ENCODE results near the gene GCK.
"Not testable (repeated sequence)": the region's sequence is repeated elsewhere in the genome, so short reads cannot be mapped to it uniquely, and the experiment has no call there.

Gene GCK

DNA sequence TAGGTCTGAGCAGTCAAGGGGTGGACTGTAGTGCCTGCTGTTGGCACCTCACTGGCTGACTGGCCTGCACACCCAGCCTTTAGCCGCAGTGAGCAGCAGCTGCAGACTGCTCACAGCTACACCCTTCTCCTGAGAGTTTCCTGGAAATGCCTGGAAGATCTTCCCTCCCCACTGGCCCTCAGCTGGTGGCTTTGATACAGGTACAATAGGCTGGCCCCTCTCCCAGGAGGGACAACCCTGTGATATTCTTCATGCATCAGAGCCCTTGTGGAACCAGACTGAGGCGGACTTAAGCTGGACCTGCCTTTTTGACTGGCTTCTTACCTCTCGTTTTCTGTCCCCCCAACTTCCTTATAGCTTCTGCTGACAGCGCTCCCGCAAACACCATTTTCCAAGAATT, 6.4 kb downstream of the GCK start:
- DNase-seq (ENCODE audit: low spot score) (no peak), FAIRE-seq (no peak)

DNA sequence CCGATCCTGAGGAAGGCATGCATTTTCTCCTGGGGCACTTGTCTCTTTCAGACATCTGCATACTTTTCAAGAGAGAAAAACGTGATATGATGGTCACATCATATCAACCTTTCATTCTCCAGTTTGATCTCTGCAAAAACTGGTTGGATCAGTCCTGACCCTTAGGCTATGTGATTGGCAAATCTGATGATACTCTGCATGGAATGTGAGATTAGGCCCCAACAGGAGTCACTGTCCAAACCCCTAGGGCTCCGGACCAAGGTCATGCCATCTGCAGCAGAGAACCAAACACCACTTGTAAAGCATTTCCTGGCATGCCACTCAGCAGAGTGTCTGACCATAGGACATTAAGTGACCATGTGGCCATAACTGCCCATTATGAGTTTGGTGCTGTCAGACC, 8.6 kb downstream of the GCK start:
- no peak for DNase-seq (ENCODE audit: low spot score)
- no peak for FAIRE-seq

DNA sequence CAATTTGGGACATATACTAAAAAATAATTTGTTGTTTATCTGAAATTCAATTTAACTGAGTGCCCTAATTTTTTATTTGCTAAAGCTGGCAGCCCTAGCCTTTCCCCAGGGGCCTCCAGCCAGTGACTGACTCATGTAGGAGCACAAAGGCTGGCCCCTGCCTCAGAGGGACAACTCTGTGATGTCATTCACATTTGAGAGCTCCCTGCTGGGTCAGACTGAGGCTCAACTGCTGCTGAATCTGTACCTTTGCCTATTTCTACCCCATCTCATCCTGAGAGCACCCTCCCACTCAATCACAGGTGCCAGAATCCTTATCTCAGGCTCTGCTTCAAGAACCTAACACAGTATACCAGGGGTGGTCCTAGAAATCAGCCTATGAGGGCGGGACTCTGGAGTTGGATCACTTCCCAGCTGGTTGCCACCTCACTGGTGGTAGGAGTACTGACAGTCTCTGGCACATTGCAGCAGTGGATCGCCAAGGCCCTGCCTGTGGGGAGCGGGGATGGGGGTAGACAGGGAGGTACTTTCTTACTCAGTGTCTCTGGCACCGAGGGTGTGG, 11.6 kb downstream of the GCK start:
- peak; percentile 55 for FAIRE-seq

DNA sequence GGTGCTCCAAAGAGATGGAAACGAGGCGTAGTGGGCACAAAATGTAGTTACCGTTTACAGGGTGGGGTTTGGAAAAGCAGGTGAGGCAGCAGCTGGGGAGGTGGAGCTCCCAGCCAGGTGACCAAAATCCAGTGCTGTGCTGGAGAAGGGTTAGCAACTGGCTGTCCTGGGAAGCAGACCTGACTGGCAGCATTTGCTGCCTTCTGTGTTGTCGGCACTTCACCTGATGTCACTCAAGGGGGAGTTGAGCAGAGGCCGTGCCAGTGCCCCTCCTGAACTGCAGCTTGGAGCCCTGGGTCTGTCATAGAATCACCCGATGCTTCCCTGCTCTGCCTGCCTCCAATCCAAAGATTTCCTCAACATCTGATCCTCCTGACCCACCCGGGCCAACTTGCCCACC, 12.8 kb downstream of the GCK start:
- DNase-seq (ENCODE audit: low spot score) (no peak), FAIRE-seq (no peak)

More for the DNA sequence above, 11.6 kb downstream of the GCK start:
- DNase-seq (ENCODE audit: low spot score), result peak; percentile 74

DNA sequence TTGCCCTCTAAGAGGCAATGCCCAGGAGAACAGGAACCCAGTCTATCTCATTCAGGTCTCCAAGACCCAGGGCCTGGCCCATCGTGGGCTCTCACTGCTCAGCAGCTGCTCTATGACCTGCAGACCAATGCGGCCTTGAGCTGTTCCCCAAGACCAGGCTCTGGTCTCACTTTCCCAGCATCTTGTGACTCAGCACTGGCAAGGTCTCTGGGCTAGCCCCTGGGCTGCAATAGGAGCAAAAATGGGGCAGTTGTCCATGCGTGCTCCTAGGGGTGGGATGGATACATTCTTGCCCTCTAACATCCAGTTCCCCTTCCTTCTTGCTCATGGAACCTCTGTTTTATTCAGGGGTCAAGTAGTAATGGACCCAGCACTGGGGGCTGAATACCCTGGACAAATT, 13.5 kb downstream of the GCK start:
- FAIRE-seq, result no peak
- no peak for DNase-seq (ENCODE audit: low spot score)

DNA sequence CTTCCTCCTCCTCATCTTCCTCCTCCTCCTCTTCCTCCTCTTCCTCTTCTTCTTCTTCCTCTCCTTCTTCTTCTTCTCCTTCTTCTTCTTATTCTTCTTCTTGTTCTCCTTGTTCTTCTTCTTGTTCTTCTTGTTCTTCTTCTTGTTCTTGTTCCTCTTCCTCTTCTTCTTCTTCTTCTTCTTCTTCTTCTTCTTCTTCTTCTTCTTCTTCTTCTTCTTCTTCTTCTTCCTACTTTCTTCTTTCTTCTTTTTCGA, 14.6 kb downstream of the GCK start:
- DNase-seq (ENCODE audit: low spot score); FAIRE-seq: not testable (repeated sequence)

DNA sequence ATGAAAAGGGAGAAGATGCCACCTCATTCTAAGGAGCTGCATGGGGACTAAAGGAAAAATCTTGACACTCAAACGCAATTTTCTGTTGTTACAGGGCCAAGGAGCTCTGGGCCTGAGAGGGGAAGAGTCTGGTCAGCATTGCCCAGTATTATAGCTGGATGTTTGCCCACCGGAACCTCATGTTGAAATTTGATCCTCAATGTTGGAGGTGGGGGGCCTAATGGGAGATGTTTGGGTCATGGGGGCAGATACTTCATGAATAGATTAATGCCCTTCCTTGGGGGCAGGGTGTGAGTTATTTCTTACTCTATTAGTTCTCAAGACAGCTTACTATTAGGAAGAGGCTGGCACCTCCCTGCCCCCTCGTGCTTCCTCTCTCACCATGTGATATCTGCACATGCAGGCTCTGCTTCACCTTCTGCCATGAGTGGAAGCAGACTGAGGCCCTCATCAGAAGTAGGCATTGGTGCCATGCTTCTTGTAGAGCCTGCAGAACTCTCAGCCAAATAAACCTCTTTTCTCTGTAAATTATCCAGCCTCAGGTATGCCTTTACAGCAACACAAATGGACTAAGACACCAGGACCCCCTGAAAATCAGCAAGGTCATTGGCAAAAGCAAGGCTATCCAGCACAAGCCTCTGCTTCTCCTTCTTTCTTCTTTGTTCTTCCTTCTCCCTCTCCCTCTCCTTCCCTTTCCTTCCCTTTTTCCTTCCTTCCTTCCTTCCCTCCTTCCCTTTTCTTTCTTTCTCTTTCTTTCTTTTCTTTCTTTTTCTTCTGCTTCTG, 15.1 kb downstream of the GCK start:
- DNase-seq (ENCODE audit: low spot score) (no peak), FAIRE-seq (no peak)

DNA sequence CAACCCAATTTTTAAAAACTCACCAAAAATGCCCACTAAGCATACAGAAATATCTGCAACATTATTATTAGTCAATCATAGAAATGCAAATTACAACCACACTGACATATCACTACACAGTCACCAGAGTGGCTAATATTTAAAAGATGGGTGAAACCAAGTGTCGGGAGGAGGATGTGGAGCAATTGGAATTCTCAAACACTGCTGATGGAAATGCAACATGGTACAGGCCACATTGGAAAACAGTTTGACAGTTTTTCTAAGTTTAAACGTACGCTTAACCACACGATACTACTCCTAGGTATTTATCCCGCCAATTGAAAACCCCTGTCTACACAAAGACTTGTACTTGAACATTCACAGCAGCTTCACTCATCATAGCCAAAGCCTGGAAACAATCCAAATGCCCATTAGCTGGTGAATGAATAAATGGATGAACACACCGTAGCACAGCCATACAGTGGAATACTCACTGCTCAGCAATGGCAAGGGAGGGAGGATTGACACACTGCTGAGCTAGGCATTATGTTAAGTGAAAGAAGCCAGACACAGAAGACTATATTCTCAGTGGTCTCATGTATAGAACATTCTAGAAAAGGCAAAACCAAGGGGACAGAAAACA, 16.3 kb downstream of the GCK start:
- FAIRE-seq (peak; percentile 77), DNase-seq (ENCODE audit: low spot score) (no peak)

DNA sequence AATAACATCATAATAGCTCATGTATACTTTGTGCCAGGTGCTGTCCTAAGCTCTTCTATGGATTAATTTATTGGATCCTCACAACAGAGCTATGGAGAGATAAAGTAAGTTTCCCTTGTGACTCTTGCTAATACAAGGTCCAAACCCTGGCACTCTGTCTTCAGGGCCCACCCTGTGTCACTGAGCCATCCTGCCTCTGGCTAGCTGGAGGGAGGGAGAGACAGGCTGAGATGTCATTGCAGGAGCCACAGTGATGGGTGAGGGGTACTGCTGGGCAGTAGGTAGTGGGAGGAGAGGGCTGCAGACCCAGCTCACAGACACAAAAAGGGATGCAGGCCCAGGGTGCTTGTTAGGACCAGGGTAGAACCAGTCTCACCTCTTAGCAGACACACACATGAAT, 16.9 kb downstream of the GCK start:
- DNase-seq (ENCODE audit: low spot score) (no peak), FAIRE-seq (no peak)

DNA sequence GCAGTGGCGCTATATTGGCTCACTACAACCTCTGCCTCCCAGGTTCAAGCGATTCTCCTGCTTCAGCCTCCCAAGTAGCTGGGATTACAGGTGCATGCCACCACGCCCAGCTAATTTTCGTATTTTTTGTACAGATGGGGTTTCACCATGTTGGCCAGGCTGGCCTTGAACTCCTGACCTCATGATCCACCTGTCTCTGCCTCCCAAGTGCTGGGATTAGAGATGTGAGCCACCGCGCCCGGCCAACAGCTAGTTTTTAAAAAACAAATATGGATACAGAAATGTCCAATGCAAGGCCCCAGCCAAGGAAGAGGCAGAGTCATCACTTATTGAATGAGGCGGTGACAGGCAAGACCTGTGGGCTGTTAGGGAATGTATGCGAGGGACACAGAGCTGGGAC, 17.3 kb downstream of the GCK start:
- FAIRE-seq; DNase-seq (ENCODE audit: low spot score): not testable (repeated sequence)

DNA sequence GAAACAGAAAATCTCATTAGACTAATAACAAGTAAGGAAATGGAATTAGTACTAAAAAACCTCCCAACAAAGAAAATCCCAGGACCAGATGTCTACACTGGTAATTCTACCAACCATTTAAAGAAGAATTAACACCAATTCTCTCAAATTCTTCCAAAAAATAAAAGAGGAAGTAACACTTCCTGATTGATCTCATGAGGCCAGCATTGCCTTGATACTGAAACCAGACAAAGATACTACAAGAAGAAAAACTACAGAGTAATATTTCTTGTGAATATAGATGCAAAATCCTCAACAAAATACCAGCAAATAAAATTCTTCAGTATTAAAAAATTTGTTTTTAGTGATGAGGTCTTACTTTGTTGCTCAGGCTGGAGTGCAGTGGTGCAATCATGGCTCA, 21.3 kb downstream of the GCK start:
- DNase-seq (ENCODE audit: low spot score) (no peak), FAIRE-seq (no peak)

DNA sequence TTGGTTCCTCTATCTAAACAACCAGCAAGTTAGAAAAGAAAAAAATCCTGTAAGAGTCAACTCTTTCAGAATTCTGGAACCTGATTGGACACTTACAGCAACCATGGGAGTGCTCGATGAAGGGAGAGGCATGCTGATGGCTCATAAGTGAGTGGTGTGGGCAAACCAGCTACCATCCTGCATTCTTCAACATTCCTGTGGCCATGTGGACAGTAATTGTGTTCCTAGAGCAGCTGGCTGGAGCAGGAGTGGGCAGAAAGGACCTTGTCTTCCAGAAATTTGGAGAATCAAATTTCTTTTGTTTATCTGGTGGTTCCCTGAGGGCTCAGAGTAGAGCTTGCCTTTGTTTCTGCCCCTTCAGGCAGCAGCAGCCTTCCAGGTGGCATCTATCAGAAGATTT, 25.6 kb downstream of the GCK start:
- FAIRE-seq, result peak; percentile 70

DNA sequence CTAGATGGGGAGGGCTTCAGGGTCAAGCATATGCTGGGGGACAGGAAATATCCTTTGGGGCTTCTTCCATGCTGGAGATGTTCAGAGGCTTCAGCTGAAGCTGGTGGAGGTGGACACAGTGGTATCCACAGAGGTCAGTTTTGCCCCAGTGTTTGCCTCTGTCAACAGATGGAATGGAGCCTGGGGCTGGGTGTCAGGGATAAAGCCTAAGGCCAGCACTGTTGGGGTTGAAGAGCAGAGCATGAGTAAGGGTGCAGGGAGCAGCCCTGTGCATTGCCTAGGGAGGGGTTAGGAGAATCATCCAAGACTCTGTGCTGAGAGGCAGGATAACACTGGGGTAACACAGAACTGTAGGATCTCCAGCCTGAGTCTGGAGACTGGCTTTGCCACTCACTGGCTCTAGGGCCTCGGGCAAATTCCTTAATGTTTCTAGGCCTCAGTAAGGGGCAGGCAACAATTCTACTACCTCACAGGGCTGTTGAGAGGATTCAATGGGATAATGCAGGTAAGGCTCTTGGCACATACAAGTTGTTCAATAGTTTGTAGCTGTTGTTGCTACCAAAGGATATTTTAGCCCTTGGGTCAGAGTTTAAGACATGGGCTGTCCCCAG, 26.3 kb downstream of the GCK start:
- no peak for DNase-seq (ENCODE audit: low spot score)
- no peak for FAIRE-seq

More for the DNA sequence above, 25.6 kb downstream of the GCK start:
- peak; percentile 90 for DNase-seq (ENCODE audit: low spot score)

DNA sequence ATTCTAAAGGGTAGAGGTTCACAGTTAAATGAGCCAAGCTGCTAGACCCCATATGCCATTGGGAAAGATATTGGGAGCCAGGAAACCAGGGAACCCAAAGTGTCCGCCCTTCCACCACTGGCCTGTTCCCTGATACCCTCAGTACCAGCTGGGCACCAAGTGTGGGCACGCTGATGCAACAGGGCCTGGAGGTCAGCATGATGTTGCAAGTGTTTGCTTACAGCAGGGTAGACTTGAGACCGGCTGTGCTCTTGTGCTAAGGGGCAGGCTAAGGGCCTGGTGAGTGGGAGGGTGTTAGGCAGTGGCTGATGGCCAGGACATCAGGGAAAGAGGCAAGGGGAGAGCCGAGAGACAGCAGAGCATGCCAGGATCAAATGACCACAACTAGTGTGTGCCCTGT, 27.1 kb downstream of the GCK start:
- FAIRE-seq, result no peak

DNA sequence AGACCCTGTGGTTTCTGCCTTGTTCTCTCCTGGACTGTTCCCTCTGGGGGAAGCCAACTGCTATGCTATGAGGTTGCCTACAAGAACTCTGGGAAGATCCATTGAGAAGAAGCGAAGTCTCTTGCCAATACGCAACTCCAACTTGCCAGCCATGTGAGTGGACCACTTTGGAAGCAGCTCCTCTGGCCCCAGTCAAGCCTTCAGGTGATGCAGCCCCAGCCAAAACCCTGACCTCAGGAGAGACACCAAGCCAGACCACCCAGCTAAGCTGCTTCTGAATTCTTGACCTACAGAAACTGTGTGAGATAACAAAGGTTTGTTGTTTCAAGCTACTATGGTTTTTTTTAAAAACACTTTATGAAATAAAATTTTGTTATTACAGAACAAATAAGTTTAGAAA, 27.9 kb downstream of the GCK start:
- FAIRE-seq, result no peak

More for the DNA sequence above, 27.1 kb downstream of the GCK start:
- DNase-seq (ENCODE audit: low spot score), result no peak

DNA sequence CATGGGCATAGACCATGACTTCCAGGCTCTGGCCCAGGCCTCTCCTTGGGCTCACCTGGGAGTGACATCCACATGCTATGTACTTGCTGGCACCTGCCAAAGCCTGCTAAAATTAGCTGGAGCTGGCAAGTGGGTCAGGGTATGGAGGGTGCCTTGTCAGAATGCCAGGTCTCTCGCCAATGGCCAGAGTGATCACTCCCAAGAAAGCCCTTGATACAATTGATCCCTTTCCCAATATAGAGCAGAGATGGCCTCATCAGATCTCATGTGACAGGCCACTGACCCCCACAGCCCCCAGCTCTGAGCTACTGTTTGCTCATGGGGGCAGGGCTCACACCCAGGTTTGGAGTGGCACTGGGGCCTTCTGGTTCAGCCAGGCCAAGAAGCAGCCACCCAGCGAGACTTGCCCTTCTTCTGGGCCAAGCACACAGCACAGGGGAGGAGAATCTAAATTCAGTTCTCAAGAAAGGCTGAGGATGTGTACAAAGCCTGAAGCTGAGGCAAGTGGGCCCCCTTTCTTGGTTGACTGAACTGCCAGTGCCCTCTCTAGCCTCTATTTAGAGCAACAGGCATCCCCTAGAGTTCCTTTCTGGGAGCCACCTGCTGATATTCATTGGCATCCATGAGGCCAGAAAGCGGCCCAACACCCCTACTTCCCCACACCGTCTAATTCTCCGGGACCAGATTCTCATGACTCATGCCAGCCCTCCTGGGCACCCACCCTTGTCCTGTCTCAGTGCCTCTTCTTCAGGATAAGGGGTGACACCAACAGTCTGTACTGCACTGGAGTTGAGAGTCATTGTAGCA, 29.2 kb downstream of the GCK start:
- FAIRE-seq (no peak), DNase-seq (ENCODE audit: low spot score) (no peak)

More for the DNA sequence above, 27.9 kb downstream of the GCK start:
- no peak for DNase-seq (ENCODE audit: low spot score)

DNA sequence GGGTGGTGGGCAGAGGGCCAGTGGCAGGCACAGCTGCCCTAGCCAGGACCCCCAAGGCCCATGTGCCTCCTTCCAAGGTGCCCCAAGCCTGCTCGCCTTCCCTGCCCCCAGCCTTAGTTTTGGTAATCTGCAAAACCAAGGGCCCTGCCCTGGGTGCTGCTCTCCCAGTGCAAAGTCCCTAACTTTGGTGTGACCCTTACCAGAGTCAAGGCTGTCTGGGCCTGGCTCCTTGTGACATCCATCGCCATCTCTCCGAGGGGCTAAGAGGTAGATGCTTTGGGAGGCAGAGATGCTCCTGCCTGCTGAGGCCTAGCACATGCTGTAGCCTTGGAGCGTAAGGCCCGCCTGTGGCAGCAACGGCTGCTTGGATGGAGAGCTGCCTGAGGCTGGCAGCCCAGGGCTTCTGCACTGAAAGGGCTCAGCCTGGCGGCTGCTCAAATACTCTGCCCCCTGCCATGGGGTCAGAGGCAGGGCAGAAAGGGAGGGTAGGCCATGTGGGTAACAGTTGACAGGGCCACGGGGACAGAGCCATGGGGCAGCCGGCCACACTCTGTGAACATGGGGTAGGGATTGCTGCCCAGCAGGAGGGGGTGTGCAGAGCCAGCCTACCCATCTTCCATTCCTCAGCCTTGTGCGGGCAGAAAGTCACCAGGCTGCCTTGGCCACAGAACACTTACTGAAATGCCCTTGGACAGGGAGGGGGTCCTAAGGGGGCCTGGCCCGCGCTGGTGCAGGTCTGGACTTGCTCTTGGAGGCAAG, 30.2 kb downstream of the GCK start:
- FAIRE-seq (peak; percentile 68), DNase-seq (ENCODE audit: low spot score) (no peak)

DNA sequence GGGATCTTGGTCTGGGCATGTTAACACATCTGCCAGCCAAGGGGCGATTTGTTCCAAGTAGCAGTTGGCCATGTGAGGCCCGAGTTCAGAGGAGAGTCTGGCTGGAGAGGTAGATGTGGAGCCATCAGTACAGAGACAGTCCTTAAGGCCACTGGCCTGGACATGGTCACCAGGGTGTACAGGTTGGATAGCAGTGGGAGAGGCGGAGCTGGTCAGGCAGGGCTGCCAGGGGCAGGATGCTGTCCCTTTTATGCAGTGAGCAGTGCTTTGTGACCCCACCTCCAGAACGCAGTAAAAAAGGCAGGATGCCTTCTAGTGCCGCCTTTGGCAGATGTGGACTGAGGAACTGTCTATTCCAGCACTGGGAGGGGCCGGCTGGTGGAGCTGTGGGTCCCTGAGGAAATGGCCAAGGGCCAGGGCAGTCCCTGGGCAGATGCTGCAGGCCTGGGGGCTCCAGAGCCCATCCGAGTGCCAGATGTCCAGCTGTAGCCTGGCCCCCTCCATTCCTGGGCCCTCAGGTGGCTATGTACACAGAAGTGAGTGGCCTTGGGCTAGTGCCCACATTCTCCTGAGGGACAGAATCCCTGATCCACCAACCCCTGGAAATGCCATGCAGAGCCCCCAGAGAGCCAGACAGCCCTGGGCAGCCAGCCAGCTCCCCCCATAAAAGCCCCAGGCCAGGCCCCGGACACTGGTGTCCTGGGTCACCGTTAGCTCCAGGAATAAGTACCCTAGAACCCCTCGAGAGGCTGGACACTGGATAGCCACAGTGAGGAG, 31.0 kb downstream of the GCK start:
- FAIRE-seq, result peak; percentile 80
- no peak for DNase-seq (ENCODE audit: low spot score)

DNA sequence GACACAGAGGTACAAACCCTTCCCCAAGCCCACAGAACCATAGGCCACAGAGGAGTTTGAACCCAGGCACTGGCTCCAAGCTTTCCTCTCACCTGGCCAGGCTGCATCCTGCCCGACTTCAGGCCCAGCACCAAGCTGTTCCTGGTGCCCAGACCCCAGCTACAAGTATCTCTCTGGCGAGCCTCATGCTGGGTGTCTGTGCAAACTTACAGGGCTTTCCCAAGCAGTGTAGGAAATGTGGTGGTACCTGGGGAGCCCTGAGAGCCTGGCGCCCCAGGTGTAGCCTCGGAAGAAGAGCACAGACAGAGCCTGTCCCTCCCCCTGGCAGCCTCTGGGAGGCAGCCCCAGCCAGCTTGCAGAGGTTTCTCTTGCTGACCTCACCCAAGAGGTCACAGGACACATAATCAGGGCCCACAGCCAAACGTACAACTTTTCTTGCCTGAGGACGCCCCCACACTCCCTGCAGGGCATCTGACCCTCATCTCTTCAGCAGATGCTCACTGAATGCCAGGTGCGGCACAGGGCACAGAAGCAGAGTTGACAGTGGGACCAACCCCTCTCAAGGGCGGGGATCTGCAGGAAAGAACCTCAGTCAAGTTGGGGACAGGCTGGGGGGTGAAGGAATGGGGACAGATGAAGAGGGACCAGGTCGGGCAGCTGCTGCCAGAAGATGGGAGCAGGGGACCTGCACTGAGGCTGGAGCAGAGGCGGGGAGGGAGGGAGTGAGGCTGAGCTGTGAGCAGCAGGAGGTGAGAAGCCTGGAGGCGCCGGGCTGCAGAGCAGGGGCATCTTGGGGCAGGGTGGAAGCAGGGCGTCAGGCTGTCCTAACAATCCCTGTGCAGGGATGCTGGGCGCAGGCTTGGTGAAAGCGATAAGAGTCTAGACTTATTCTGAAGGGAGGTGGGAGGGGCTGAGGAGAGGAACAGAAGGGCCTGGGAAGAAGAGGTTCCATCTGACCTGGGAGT, 31.8 kb downstream of the GCK start:
- FAIRE-seq (no peak), DNase-seq (ENCODE audit: low spot score) (no peak)

All from urothelium cell line (cell line).